Measurements from ENCODE around the gene PGM2L1.
"Not testable (repeated sequence)": the region's sequence is repeated elsewhere in the genome, so short reads cannot be mapped to it uniquely, and the experiment has no call there.

Gene PGM2L1

GRCh38 chr11:74338963-74339362 is 59.3 kb downstream of the PGM2L1 start:
- no peak for DNase-seq (ENCODE audit: low spot score)

GRCh38 chr11:74333193-74333592 is 65.0 kb downstream of the PGM2L1 start:
- no peak for DNase-seq (ENCODE audit: low spot score)

GRCh38 chr11:74332291-74332690 is 65.9 kb downstream of the PGM2L1 start:
- no peak for DNase-seq (ENCODE audit: low spot score)

GRCh38 chr11:74331000-74331399 is 67.2 kb downstream of the PGM2L1 start:
- not testable (repeated sequence) for DNase-seq (ENCODE audit: low spot score)

GRCh38 chr11:74330075-74330858 is 68.0 kb downstream of the PGM2L1 start:
- no peak for DNase-seq (ENCODE audit: low spot score)

GRCh38 chr11:74327076-74327475 is 71.2 kb downstream of the PGM2L1 start:
- DNase-seq (ENCODE audit: low spot score): no peak

GRCh38 chr11:74326665-74327064 is 71.6 kb downstream of the PGM2L1 start:
- no peak for DNase-seq (ENCODE audit: low spot score)

GRCh38 chr11:74325649-74326645 is 72.3 kb downstream of the PGM2L1 start:
- DNase-seq (ENCODE audit: low spot score): peak; percentile 86

GRCh38 chr11:74322667-74323066 is 75.6 kb downstream of the PGM2L1 start:
- DNase-seq (ENCODE audit: low spot score): peak; percentile 21

- DNase-seq (ENCODE audit: low spot score): peak; percentile 47
Observed at GRCh38 chr11:74321487-74322188, 76.6 kb downstream of the PGM2L1 start.

- no peak for DNase-seq (ENCODE audit: low spot score)
Observed at GRCh38 chr11:74320538-74320937, 77.7 kb downstream of the PGM2L1 start.

GRCh38 chr11:74319139-74319816 is 79.0 kb downstream of the PGM2L1 start:
- no peak for DNase-seq (ENCODE audit: low spot score)

- DNase-seq (ENCODE audit: low spot score): no peak
Observed at GRCh38 chr11:74318241-74318932, 79.8 kb downstream of the PGM2L1 start.

- no peak for DNase-seq (ENCODE audit: low spot score)
Observed at GRCh38 chr11:74316772-74317505, 81.3 kb downstream of the PGM2L1 start.

- DNase-seq (ENCODE audit: low spot score): no peak
Observed at GRCh38 chr11:74312326-74312725, 85.9 kb downstream of the PGM2L1 start.

GRCh38 chr11:74311352-74311926 is 86.8 kb downstream of the PGM2L1 start, which contains the start of gene P4HA3:
TSS of gene P4HA3 (minus strand) at chr11:74311640. CDS start at chr11:74311611, 29 bp downstream.
- DNase-seq (ENCODE audit: low spot score): peak; percentile 23

- no peak for DNase-seq (ENCODE audit: low spot score)
Observed at GRCh38 chr11:74310857-74311256, 87.4 kb downstream of the PGM2L1 start.

- no peak for DNase-seq (ENCODE audit: low spot score)
Observed at GRCh38 chr11:74307434-74307833, 90.8 kb downstream of the PGM2L1 start.

GRCh38 chr11:74306435-74307175 is 91.6 kb downstream of the PGM2L1 start:
- no peak for DNase-seq (ENCODE audit: low spot score)
